Retinal pigment epithelial cell (primary cell): ENCODE measurements around the gene NTN1.

Source experiments
- DNase-seq: peaks from one replicate; pipeline ENCODE4 v3.0.0-alpha.2; 2010; ENCODE audit warnings: low read depth
- H3K4me3 ChIP-seq: 2 replicates; pipeline ENCODE4 v1.5.1; 2011; ENCODE audit warnings: mild to moderate bottlenecking, low read length, control low read depth, moderate library complexity
- CTCF ChIP-seq: conservative IDR thresholded peaks from 2 replicates; pipeline ENCODE4 v1.5.1; 2011; ENCODE audit warnings: low read depth, low read length, control low read depth, inconsistent platforms

Gene NTN1

GRCh38 chr17:9110501-9110900, 89.2 kb downstream of the NTN1 start:
- TF ChIP-seq CTCF: no peak
- H3K4me3 ChIP-seq: no peak overlapping the region
- no peak for DNase-seq

- no peak overlapping the region for H3K4me3 ChIP-seq
- no peak for DNase-seq
- TF ChIP-seq CTCF: no peak
Observed at GRCh38 chr17:9115214-9116191, 94.2 kb downstream of the NTN1 start.

- no peak overlapping the region for H3K4me3 ChIP-seq
- DNase-seq: no peak
Observed at GRCh38 chr17:9116311-9116835, 95.1 kb downstream of the NTN1 start.

GRCh38 chr17:9116861-9117568, 95.7 kb downstream of the NTN1 start:
- DNase-seq: no peak
- H3K4me3 ChIP-seq: no peak overlapping the region
- no peak for TF ChIP-seq CTCF

More at GRCh38 chr17:9116311-9116835, 95.1 kb downstream of the NTN1 start:
- no peak for TF ChIP-seq CTCF

- H3K4me3 ChIP-seq: no peak overlapping the region
- no peak for DNase-seq
- peak; percentile 21 for TF ChIP-seq CTCF
Observed at GRCh38 chr17:9120471-9120870, 99.2 kb downstream of the NTN1 start.

- no peak overlapping the region for H3K4me3 ChIP-seq
- TF ChIP-seq CTCF: no peak
- no peak for DNase-seq
Observed at GRCh38 chr17:9121186-9121820, 100.0 kb downstream of the NTN1 start.
